GM23338 (cell line): ENCODE results near the gene PIK3C3. TPM values are rescaled to one million over a fixed set of nuclear protein-coding genes. Genes with fewer than 3 reads are reported as not detected.

Experiments used
- ATAC-seq: fragments of 200-7000 bp; cut with Tn5 transposase; 3 replicates; pipeline ENCODE4 v1.9.1; 2020
- DNase-seq: peaks from one replicate; pipeline ENCODE4 v3.0.0-alpha.2; 2015; ENCODE audit warnings: low spot score
- H2AFZ ChIP-seq: fragments of 200-600 bp; sonication (generic); 2 replicates; pipeline ENCODE4 v1.8.0; 2016; ENCODE audit warnings: antibody characterized with exemption, mild to moderate bottlenecking, moderate library complexity
- H3F3A ChIP-seq: fragments of 200-600 bp; sonication (generic); replicated peaks from 2 replicates; pipeline ENCODE4 v1.8.0; 2017; ENCODE audit warnings: antibody characterized with exemption, mixed run types, low read depth
- H3K27ac ChIP-seq: fragments of 200-600 bp; sonication (generic); 2 replicates; pipeline ENCODE4 v1.6.1; 2016; ENCODE audit warnings: low read depth
- H3K27me3 ChIP-seq: fragments of 200-600 bp; sonication (generic); 2 replicates; pipeline ENCODE4 v1.8.0; 2016; ENCODE audit warnings: mild to moderate bottlenecking, mixed run types, moderate library complexity; ENCODE audit not compliant: insufficient read depth
- H3K36me3 ChIP-seq: fragments of 200-600 bp; sonication (generic); 2 replicates; pipeline ENCODE4 v1.8.0; 2016; ENCODE audit warnings: mild to moderate bottlenecking; ENCODE audit not compliant: insufficient read depth
- H3K4me1 ChIP-seq: fragments of 200-600 bp; sonication (generic); 2 replicates; pipeline ENCODE4 v1.8.0; 2016; ENCODE audit warnings: mild to moderate bottlenecking, moderate library complexity; ENCODE audit not compliant: insufficient read depth
- H3K4me2 ChIP-seq: fragments of 200-600 bp; sonication (generic); 2 replicates; pipeline ENCODE4 v1.7.1; 2017; ENCODE audit warnings: mixed run types
- H3K4me3 ChIP-seq: fragments of 200-600 bp; sonication (generic); 2 replicates; pipeline ENCODE4 v1.6.1; 2016; ENCODE audit warnings: mixed run types
- H3K79me2 ChIP-seq: fragments of 200-600 bp; sonication (generic); replicated peaks from 2 replicates; pipeline ENCODE4 v1.8.0; 2017; ENCODE audit warnings: mild to moderate bottlenecking; ENCODE audit not compliant: insufficient read depth
- H3K9me2 ChIP-seq: fragments of 200-600 bp; sonication (generic); 2 replicates; pipeline ENCODE4 v1.8.0; 2017; ENCODE audit not compliant: insufficient read depth
- H4K20me1 ChIP-seq: fragments of 200-600 bp; sonication (generic); replicated peaks from 2 replicates; pipeline ENCODE4 v1.8.0; 2017; ENCODE audit warnings: mild to moderate bottlenecking; ENCODE audit not compliant: insufficient read depth
- H3K27ac Mint-ChIP-seq: 2 replicates; pipeline ENCODE4 v1.8.0; 2020; ENCODE audit warnings: inconsistent platforms, mild to moderate bottlenecking, moderate library complexity, mixed read lengths
- H3K27me3 Mint-ChIP-seq: 3 replicates; pipeline ENCODE4 v1.8.0; 2022; ENCODE audit warnings: low read depth, mild to moderate bottlenecking, moderate library complexity, mixed read lengths, inconsistent platforms; ENCODE audit not compliant: insufficient read depth, poor library complexity
- H3K36me3 Mint-ChIP-seq: 3 replicates; pipeline ENCODE4 v1.8.0; 2021; ENCODE audit warnings: low read depth, mild to moderate bottlenecking, inconsistent platforms, moderate library complexity, mixed read lengths
- H3K4me1 Mint-ChIP-seq: 3 replicates; pipeline ENCODE4 v1.8.0; 2020; ENCODE audit warnings: mild to moderate bottlenecking, inconsistent platforms, mixed read lengths
- H3K4me3 Mint-ChIP-seq: 3 replicates; pipeline ENCODE4 v1.8.0; 2021; ENCODE audit warnings: moderate library complexity, mild to moderate bottlenecking, inconsistent platforms, mixed read lengths
- H3K9me3 Mint-ChIP-seq: 3 replicates; pipeline ENCODE4 v1.8.0; 2020; ENCODE audit warnings: moderate library complexity, mild to moderate bottlenecking, inconsistent platforms, mixed read lengths
- CREB1 ChIP-seq: fragments of 250-450 bp; sonication (Bioruptor Pico); IDR thresholded peaks from 2 replicates; pipeline ENCODE4 v1.5.0; 2020; ENCODE audit warnings: low read depth, mild to moderate bottlenecking, moderate library complexity
- EZH2 ChIP-seq: fragments of 200-600 bp; sonication (generic); IDR thresholded peaks from one replicate; pipeline ENCODE4 v1.8.0; 2017; ENCODE audit warnings: antibody characterized with exemption, mild to moderate bottlenecking, low read depth; ENCODE audit not compliant: unreplicated experiment
- EZH2phosphoT487 ChIP-seq: fragments of 200-600 bp; sonication (generic); IDR thresholded peaks from one replicate; pipeline ENCODE4 v1.8.1; 2018; ENCODE audit warnings: antibody characterized with exemption; ENCODE audit not compliant: unreplicated experiment
- POLR2AphosphoS5 ChIP-seq: IDR thresholded peaks from 2 replicates; pipeline ENCODE4 v1.6.1; 2016; ENCODE audit warnings: antibody characterized with exemption, low read depth
- STAT1 ChIP-seq: IDR thresholded peaks from one replicate; pipeline ENCODE4 v1.6.1; 2016; ENCODE audit warnings: antibody characterized with exemption; ENCODE audit not compliant: unreplicated experiment
- ZNF114 ChIP-seq: fragments of 250-450 bp; sonication (Bioruptor Pico); IDR thresholded peaks from 2 replicates; pipeline ENCODE4 v1.5.0; 2020; ENCODE audit warnings: mild to moderate bottlenecking, moderate library complexity
- polyA plus RNA-seq: library from polyadenylated mRNA; unstranded; fragments of >200 nt; fragmentation: Nextera tagmentation; extraction: Ambion mirVana; gene quantifications from 2 replicates; pipeline ENCODE4 v1.2.1, GENCODE V29; 2016
- total RNA-seq: library from RNA; depleted of rRNA; stranded (reverse); fragments of >200 nt; shearing (Covaris generic); gene quantifications from 2 replicates; pipeline ENCODE4 v1.2.3, GENCODE V29; 2014
- TF ChIP-seq, protein P1 (sequence below): IDR thresholded peaks from 2 replicates; pipeline ENCODE4 v1.6.1; 2016; ENCODE audit warnings: antibody characterized with exemption
- TF ChIP-seq, protein P2 (sequence below): fragments of 250-450 bp; sonication (Bioruptor Pico); IDR thresholded peaks from 2 replicates; pipeline ENCODE4 v1.5.0; 2020; ENCODE audit warnings: mild to moderate bottlenecking, moderate library complexity

Gene PIK3C3
- total and polyA plus RNA-seq, 2 experiments from 2014 or later: 25.9 to 35.4 TPM

DNA sequence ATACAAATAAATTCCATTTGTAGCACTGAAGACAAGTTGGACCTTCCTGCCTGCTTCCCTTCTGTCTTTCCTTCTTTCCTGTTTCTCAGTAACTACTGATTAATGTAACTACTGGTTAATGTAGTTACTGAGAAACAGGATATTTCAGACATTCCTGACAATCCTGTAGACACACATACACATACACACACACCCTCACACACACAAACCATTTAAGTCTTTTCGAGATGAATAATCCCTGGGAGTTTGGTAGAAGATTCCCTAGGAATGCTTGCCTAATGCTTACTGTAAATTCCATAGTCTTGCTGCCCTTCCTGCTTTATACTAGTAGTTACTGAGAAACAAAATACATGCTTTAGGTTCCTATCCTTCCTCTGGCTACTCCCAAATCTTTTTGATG is 83.9 kb downstream of the PIK3C3 start (continued):
- TF ChIP-seq EZH2: no peak

DNA sequence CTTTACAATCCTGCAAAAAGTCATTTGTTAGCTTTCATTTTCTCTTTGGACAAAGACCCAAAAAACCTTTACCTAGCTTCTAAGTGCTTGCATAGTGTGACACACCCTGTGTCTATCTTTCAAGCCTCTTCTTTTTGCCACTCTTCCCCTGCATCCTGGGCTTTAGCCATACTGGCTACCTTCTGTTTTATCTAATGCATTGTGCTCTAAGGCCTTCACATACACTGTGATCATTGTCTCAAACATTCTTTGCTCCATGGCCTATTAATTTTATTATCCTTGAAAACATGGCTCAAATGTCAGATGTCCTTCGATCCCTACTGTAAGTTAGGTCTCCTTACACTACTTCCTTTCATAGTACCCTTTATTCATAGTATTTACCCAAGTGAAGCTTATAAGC is 84.4 kb downstream of the PIK3C3 start:
- no peaks in the 10 kb centered on the region for H3K4me1 ChIP-seq
- H3K27me3 Mint-ChIP-seq: no peaks in the 10 kb centered on the region
- H3K4me3 ChIP-seq: no peak overlapping the region
- no peak overlapping the region for H2AFZ ChIP-seq
- no peak overlapping the region for H3K4me3 Mint-ChIP-seq
- H3K36me3 ChIP-seq: peaks cover 14% of the 10 kb centered on the region; the same call in 1 of the 2 replicates
- H3K36me3 Mint-ChIP-seq: peaks cover 24% of the 10 kb centered on the region; the same call in 2 of the 3 replicates
- H3K4me2 ChIP-seq: no peak overlapping the region
- ATAC-seq (no peak), DNase-seq (no peak)
- no peaks in the 10 kb centered on the region for H3K9me3 Mint-ChIP-seq
- no peaks in the 10 kb centered on the region for H3K79me2 ChIP-seq
- no peaks in the 10 kb centered on the region for H3F3A ChIP-seq
- no peak overlapping the region for H3K27ac ChIP-seq
- H3K4me1 Mint-ChIP-seq: no peaks in the 10 kb centered on the region
- no peaks in the 10 kb centered on the region for H4K20me1 ChIP-seq
- no peaks in the 10 kb centered on the region for H3K27me3 ChIP-seq
- H3K9me2 ChIP-seq: no peaks in the 10 kb centered on the region
- no peak for TF ChIP-seq EZH2phosphoT487
- no peak for TF ChIP-seq POLR2AphosphoS5
- TF ChIP-seq, protein P1, sequence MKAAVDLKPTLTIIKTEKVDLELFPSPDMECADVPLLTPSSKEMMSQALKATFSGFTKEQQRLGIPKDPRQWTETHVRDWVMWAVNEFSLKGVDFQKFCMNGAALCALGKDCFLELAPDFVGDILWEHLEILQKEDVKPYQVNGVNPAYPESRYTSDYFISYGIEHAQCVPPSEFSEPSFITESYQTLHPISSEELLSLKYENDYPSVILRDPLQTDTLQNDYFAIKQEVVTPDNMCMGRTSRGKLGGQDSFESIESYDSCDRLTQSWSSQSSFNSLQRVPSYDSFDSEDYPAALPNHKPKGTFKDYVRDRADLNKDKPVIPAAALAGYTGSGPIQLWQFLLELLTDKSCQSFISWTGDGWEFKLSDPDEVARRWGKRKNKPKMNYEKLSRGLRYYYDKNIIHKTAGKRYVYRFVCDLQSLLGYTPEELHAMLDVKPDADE: no peak
- TF ChIP-seq, protein P2, sequence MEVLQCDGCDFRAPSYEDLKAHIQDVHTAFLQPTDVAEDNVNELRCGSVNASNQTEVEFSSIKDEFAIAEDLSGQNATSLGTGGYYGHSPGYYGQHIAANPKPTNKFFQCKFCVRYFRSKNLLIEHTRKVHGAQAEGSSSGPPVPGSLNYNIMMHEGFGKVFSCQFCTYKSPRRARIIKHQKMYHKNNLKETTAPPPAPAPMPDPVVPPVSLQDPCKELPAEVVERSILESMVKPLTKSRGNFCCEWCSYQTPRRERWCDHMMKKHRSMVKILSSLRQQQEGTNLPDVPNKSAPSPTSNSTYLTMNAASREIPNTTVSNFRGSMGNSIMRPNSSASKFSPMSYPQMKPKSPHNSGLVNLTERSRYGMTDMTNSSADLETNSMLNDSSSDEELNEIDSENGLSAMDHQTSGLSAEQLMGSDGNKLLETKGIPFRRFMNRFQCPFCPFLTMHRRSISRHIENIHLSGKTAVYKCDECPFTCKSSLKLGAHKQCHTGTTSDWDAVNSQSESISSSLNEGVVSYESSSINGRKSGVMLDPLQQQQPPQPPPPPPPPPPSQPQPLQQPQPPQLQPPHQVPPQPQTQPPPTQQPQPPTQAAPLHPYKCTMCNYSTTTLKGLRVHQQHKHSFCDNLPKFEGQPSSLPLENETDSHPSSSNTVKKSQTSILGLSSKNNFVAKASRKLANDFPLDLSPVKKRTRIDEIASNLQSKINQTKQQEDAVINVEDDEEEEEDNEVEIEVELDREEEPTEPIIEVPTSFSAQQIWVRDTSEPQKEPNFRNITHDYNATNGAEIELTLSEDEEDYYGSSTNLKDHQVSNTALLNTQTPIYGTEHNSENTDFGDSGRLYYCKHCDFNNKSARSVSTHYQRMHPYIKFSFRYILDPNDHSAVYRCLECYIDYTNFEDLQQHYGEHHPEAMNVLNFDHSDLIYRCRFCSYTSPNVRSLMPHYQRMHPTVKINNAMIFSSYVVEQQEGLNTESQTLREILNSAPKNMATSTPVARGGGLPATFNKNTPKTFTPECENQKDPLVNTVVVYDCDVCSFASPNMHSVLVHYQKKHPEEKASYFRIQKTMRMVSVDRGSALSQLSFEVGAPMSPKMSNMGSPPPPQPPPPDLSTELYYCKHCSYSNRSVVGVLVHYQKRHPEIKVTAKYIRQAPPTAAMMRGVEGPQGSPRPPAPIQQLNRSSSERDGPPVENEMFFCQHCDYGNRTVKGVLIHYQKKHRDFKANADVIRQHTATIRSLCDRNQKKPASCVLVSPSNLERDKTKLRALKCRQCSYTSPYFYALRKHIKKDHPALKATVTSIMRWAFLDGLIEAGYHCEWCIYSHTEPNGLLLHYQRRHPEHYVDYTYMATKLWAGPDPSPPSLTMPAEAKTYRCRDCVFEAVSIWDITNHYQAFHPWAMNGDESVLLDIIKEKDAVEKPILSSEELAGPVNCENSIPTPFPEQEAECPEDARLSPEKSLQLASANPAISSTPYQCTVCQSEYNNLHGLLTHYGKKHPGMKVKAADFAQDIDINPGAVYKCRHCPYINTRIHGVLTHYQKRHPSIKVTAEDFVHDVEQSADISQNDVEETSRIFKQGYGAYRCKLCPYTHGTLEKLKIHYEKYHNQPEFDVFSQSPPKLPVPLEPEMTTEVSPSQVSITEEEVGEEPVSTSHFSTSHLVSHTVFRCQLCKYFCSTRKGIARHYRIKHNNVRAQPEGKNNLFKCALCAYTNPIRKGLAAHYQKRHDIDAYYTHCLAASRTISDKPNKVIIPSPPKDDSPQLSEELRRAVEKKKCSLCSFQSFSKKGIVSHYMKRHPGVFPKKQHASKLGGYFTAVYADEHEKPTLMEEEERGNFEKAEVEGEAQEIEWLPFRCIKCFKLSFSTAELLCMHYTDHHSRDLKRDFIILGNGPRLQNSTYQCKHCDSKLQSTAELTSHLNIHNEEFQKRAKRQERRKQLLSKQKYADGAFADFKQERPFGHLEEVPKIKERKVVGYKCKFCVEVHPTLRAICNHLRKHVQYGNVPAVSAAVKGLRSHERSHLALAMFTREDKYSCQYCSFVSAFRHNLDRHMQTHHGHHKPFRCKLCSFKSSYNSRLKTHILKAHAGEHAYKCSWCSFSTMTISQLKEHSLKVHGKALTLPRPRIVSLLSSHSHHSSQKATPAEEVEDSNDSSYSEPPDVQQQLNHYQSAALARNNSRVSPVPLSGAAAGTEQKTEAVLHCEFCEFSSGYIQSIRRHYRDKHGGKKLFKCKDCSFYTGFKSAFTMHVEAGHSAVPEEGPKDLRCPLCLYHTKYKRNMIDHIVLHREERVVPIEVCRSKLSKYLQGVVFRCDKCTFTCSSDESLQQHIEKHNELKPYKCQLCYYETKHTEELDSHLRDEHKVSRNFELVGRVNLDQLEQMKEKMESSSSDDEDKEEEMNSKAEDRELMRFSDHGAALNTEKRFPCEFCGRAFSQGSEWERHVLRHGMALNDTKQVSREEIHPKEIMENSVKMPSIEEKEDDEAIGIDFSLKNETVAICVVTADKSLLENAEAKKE: no peak
- no peak for TF ChIP-seq CREB1 (CRISPR knock-in tag)
- TF ChIP-seq ZNF114: no peak
- no peak for TF ChIP-seq STAT1
- H3K27ac Mint-ChIP-seq: no peak overlapping the region
